HG03460 (cell line): ENCODE measurements around the gene CEACAM6.
"Not testable (repeated sequence)": the region's sequence is repeated elsewhere in the genome, so short reads cannot be mapped to it uniquely, and the experiment has no call there.

Experiments
- ATAC-seq: cut with Tn5 transposase; IDR thresholded peaks from one replicate; pipeline ENCODE4 v1.9.1; 2021; ENCODE audit not compliant: unreplicated experiment

The CEACAM6 gene

GRCh38 chr19:41755328-41755913 is at the start of gene CEACAM6:
TSS of gene CEACAM6 (plus strand) at chr19:41755530. CDS start at chr19:41755639, 109 bp downstream.
- ATAC-seq = no peak

GRCh38 chr19:41706741-41707501 is 48.4 kb upstream of the CEACAM6 start:
- ATAC-seq = no peak

GRCh38 chr19:41707502-41707812 is 47.9 kb upstream of the CEACAM6 start:
- no peak for ATAC-seq

- ATAC-seq = no peak
These were observed 47.4 kb upstream of the CEACAM6 start for GRCh38 chr19:41707871-41708371.

- ATAC-seq = no peak
These were observed 46.8 kb upstream of the CEACAM6 start, which contains the start of gene CEACAM5 for GRCh38 chr19:41708481-41708880. TSS of gene CEACAM5 (plus strand) at chr19:41708626. CDS start at chr19:41708732, 106 bp downstream.

GRCh38 chr19:41709516-41709915 is 45.8 kb upstream of the CEACAM6 start:
- not testable (repeated sequence) for ATAC-seq

- no peak for ATAC-seq
These were observed 45.2 kb upstream of the CEACAM6 start for GRCh38 chr19:41709951-41710645.

GRCh38 chr19:41711376-41712261 is 43.7 kb upstream of the CEACAM6 start:
- no peak for ATAC-seq

- ATAC-seq = no peak
These were observed 40.7 kb upstream of the CEACAM6 start for GRCh38 chr19:41714598-41714997.

- no peak for ATAC-seq
These were observed 36.6 kb upstream of the CEACAM6 start for GRCh38 chr19:41718761-41719160.

- no peak for ATAC-seq
These were observed 35.2 kb upstream of the CEACAM6 start for GRCh38 chr19:41720103-41720502.

- ATAC-seq = no peak
These were observed 28.8 kb upstream of the CEACAM6 start for GRCh38 chr19:41726493-41726892.

- no peak for ATAC-seq
These were observed 21.2 kb upstream of the CEACAM6 start for GRCh38 chr19:41734156-41734555.

GRCh38 chr19:41734585-41734984 is 20.7 kb upstream of the CEACAM6 start:
- ATAC-seq = no peak

- ATAC-seq = no peak
These were observed 20.2 kb upstream of the CEACAM6 start for GRCh38 chr19:41735071-41735600.

GRCh38 chr19:41739361-41739760 is 16.0 kb upstream of the CEACAM6 start:
- ATAC-seq = no peak

- no peak for ATAC-seq
These were observed 14.7 kb upstream of the CEACAM6 start for GRCh38 chr19:41740415-41741243.

GRCh38 chr19:41741244-41741554 is 14.1 kb upstream of the CEACAM6 start:
- no peak for ATAC-seq

- ATAC-seq = no peak
These were observed 10.5 kb upstream of the CEACAM6 start for GRCh38 chr19:41744850-41745249.

- no peak for ATAC-seq
These were observed 9.6 kb upstream of the CEACAM6 start for GRCh38 chr19:41745756-41746155.
